Measurements from ENCODE around the gene KCNH4.
"Not testable (repeated sequence)": the region's sequence is repeated elsewhere in the genome, so short reads cannot be mapped to it uniquely, and the experiment has no call there.

The KCNH4 gene

GRCh38 chr17:42179335-42179734, 1.6 kb downstream of the KCNH4 start:
- DNase-seq (ENCODE audit: low read depth in 2 of 3, low spot score in 1 of 3): no peak

- no peak for DNase-seq (ENCODE audit: low read depth in 2 of 3, low spot score in 1 of 3)
These were observed 2.1 kb downstream of the KCNH4 start for GRCh38 chr17:42178817-42179216.

GRCh38 chr17:42177684-42178083, 3.3 kb downstream of the KCNH4 start:
- no peak for DNase-seq (ENCODE audit: low read depth in 2 of 3, low spot score in 1 of 3)

GRCh38 chr17:42174126-42174783, 6.7 kb downstream of the KCNH4 start:
- no peak for DNase-seq (ENCODE audit: low read depth in 2 of 3, low spot score in 1 of 3)

- DNase-seq (ENCODE audit: low read depth in 2 of 3, low spot score in 1 of 3): no peak
These were observed 9.1 kb downstream of the KCNH4 start for GRCh38 chr17:42171831-42172230.

GRCh38 chr17:42169351-42169750, 11.6 kb downstream of the KCNH4 start:
- no peak for DNase-seq (ENCODE audit: low read depth in 2 of 3, low spot score in 1 of 3)

GRCh38 chr17:42167807-42168206, 13.1 kb downstream of the KCNH4 start:
- no peak for DNase-seq (ENCODE audit: low read depth in 2 of 3, low spot score in 1 of 3)

GRCh38 chr17:42166196-42166763, 14.7 kb downstream of the KCNH4 start:
- no peak for DNase-seq (ENCODE audit: low read depth in 2 of 3, low spot score in 1 of 3)

GRCh38 chr17:42165751-42166150, 15.2 kb downstream of the KCNH4 start:
- DNase-seq (ENCODE audit: low read depth in 2 of 3, low spot score in 1 of 3): no peak

- DNase-seq (ENCODE audit: low read depth in 2 of 3, low spot score in 1 of 3): no peak
These were observed 17.1 kb downstream of the KCNH4 start for GRCh38 chr17:42163696-42164407.

- DNase-seq (ENCODE audit: low read depth in 2 of 3, low spot score in 1 of 3): peak; percentile 33 to 55 (median 51)
These were observed 17.8 kb downstream of the KCNH4 start for GRCh38 chr17:42163113-42163512.

GRCh38 chr17:42160531-42160910, 20.4 kb downstream of the KCNH4 start:
- DNase-seq (ENCODE audit: low read depth in 2 of 3, low spot score in 1 of 3): no peak

GRCh38 chr17:42159796-42160530, 21.0 kb downstream of the KCNH4 start:
- DNase-seq (ENCODE audit: low read depth in 2 of 3, low spot score in 1 of 3): no peak

GRCh38 chr17:42155614-42156045, 25.3 kb downstream of the KCNH4 start:
- DNase-seq (ENCODE audit: low read depth in 2 of 3, low spot score in 1 of 3): no peak

- no peak for DNase-seq (ENCODE audit: low read depth in 2 of 3, low spot score in 1 of 3)
These were observed 26.8 kb downstream of the KCNH4 start for GRCh38 chr17:42153919-42154742.

GRCh38 chr17:42146911-42147607, 33.9 kb downstream of the KCNH4 start:
- DNase-seq (ENCODE audit: low read depth in 2 of 3, low spot score in 1 of 3): no peak

- DNase-seq (ENCODE audit: low read depth in 2 of 3, low spot score in 1 of 3): not testable (repeated sequence)
These were observed 37.8 kb downstream of the KCNH4 start for GRCh38 chr17:42143138-42143537.

GRCh38 chr17:42142371-42142896, 38.5 kb downstream of the KCNH4 start:
- no peak for DNase-seq (ENCODE audit: low read depth in 2 of 3, low spot score in 1 of 3)

- DNase-seq (ENCODE audit: low read depth in 2 of 3, low spot score in 1 of 3): no peak
These were observed 39.6 kb downstream of the KCNH4 start for GRCh38 chr17:42141382-42141781.

- DNase-seq (ENCODE audit: low read depth in 2 of 3, low spot score in 1 of 3): not testable (repeated sequence)
These were observed 40.3 kb downstream of the KCNH4 start for GRCh38 chr17:42140690-42141089.

Measured in stimulated activated CD4-positive, alpha-beta T cell treated with anti-CD3 and anti-CD28 coated beads, Interleukin-12 subunit alpha, Interleukin-12 subunit beta, amount 100 ng/mL, for 48 hours (primary cell).